Fibroblast of lung (primary cell): ENCODE data around the gene MILR1. TPM values are rescaled to one million over a fixed set of nuclear protein-coding genes. Genes with fewer than 3 reads are reported as not detected.
A peak's percentile ranks its signal among the peaks of the same experiment; 100 is the strongest.

Source experiments
- DNase-seq, 2 donors: peaks; one replicate each; pipeline versions ENCODE4 v3.0.0 to v3.0.0-alpha.2; 2010; ENCODE audit warnings: low read depth in 2 of 2
- H2AFZ ChIP-seq: 2 replicates; pipeline ENCODE4 v1.5.1; 2012; ENCODE audit warnings: low read length, control low read depth, inconsistent platforms
- H3K27ac ChIP-seq: 2 replicates; pipeline ENCODE4 v1.5.1; 2011; ENCODE audit warnings: low read length, control low read depth; ENCODE audit not compliant: insufficient read depth
- H3K27me3 ChIP-seq: 2 replicates; pipeline ENCODE4 v1.5.1; 2011; ENCODE audit warnings: mild to moderate bottlenecking, low read length; ENCODE audit not compliant: control insufficient read depth, insufficient read depth
- H3K36me3 ChIP-seq: 2 replicates; pipeline ENCODE4 v1.5.1; 2011; ENCODE audit warnings: low read length; ENCODE audit not compliant: control insufficient read depth, insufficient read depth
- H3K4me1 ChIP-seq: 2 replicates; pipeline ENCODE4 v1.5.1; 2011; ENCODE audit warnings: low read length; ENCODE audit not compliant: control insufficient read depth, insufficient read depth; ENCODE audit errors: extremely low read depth
- H3K4me2 ChIP-seq: 2 replicates; pipeline ENCODE4 v1.5.1; 2011; ENCODE audit warnings: low read length, control low read depth; ENCODE audit not compliant: insufficient read depth; ENCODE audit errors: extremely low read depth
- H3K4me3 ChIP-seq, 4 experiments: fragments of 200-600 bp in 1 of 4; sonication (generic) in 1 of 4; replicated peaks in 1 of 4; 2 replicates each; pipeline ENCODE4 v1.5.1; 2011 to 2016; ENCODE audit warnings: low read length in 4 of 4, low read depth in 3 of 4, mild to moderate bottlenecking in 3 of 4, control low read depth in 2 of 4, inconsistent platforms in 1 of 4, mixed read lengths in 1 of 4; ENCODE audit not compliant: insufficient read depth in 1 of 4; ENCODE audit errors: control extremely low read depth in 1 of 4
- H3K79me2 ChIP-seq: 2 replicates; pipeline ENCODE4 v1.5.1; 2012; ENCODE audit warnings: mild to moderate bottlenecking, low read length, inconsistent platforms; ENCODE audit not compliant: control insufficient read depth, insufficient read depth
- H3K9ac ChIP-seq: 2 replicates; pipeline ENCODE4 v1.5.1; 2011; ENCODE audit warnings: mild to moderate bottlenecking, low read length, control low read depth; ENCODE audit not compliant: insufficient read depth
- H3K9me3 ChIP-seq: 2 replicates; pipeline ENCODE4 v1.5.1; 2012; ENCODE audit warnings: low read depth, low read length; ENCODE audit not compliant: control insufficient read depth, insufficient read depth
- H4K20me1 ChIP-seq: 2 replicates; pipeline ENCODE4 v1.5.1; 2011; ENCODE audit warnings: low read length; ENCODE audit not compliant: control insufficient read depth, insufficient read depth; ENCODE audit errors: extremely low read depth
- CTCF ChIP-seq, 2 donors: IDR thresholded peaks in 1 of 2; conservative IDR thresholded peaks in 1 of 2; 1 replicate in 1 of 2; 2 replicates in 1 of 2; pipeline ENCODE4 v1.5.1; 2011 to 2012; ENCODE audit warnings: low read length in 2 of 2, control low read depth in 1 of 2, inconsistent platforms in 1 of 2, low read depth in 1 of 2, mild to moderate bottlenecking in 1 of 2
- EZH2 ChIP-seq: IDR thresholded peaks from 2 replicates; pipeline ENCODE4 v1.5.1; 2012; ENCODE audit warnings: low read length, control low read depth, mild to moderate bottlenecking; ENCODE audit errors: missing control alignments
- polyA minus RNA-seq: library from RNA; depleted of rRNA, polyadenylated mRNA; stranded (reverse); fragments of >200 nt; gene quantifications from 2 replicates; pipeline ENCODE4 v1.2.3, GENCODE V29; 2011; ENCODE audit warnings: low replicate concordance
- polyA plus RNA-seq, 2 donors: library from polyadenylated mRNA; depleted of rRNA in 1 of 2; stranded (reverse) in 1 of 2; unstranded in 1 of 2; fragments of >200 nt; gene quantifications; 2 replicates each; pipeline ENCODE4 v1.2.1, GENCODE V29; 2011 to 2012; ENCODE audit warnings: missing spikeins in 1 of 2
- total RNA-seq: library from RNA; depleted of rRNA; stranded (reverse); fragments of >200 nt; gene quantifications from 2 replicates; pipeline ENCODE4 v1.2.1, GENCODE V29; 2014

Gene MILR1
- total RNA-seq (4.4 and 9.1 TPM in 2 replicates), polyA plus RNA-seq (11.6 and 33.3 TPM in 2 replicates), polyA minus RNA-seq (8.2 TPM in 1 of 2 replicates, not detected in the other)
- 5.4 and 20.7 TPM in 2 replicates for polyA plus RNA-seq (2012)

DNA sequence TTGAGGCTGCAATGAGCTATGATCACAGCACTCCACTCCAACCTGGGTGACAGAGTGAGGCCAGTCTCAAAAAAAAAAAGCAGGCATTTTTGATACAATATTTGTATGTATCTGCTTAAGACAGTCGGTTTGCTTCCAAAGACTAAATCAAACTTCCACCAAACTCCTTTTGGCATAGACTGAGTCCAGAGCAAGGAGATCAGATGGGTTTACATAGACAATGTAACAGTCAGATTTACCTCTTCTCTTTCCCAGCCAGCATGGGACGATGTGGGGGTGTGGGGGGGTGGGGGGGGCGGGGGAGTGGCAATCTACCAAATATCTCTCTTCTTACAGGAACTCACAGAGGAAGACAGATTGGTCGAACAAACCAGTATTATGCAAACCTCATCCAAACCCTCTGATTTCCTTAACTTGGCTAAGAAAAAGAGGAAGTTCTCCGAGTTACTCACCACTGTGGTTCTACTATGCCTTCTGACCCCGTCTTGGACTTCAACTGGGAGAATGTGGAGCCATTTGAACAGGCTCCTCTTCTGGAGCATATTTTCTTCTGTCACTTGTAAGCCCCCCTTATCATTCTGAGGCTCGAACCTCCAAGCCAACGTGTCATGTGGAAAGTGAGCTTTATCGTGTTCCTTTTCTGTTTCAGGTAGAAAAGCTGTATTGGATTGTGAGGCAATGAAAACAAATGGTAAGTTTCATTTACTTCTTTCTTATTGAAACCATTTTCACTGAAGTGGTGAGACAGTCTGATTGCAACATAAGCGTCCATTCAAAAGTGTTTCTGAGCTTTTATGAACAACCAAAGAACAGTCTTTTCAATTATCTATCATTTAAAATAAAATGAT, at the start of gene MILR1:
TSS of gene MILR1 (plus strand) at position 451 of the 848 bp plus-strand sequence. CDS start at position 505, 54 bp downstream.
- peak; percentile 92 to 95 for DNase-seq
- Histone ChIP-seq H3K4me2 (peak within 1 kb of the TSS; percentile 97), H3K9ac (peak within 1 kb of the TSS; percentile 37), H4K20me1 (no peaks in the 10 kb centered on the region), H3K4me3 (peak within 1 kb of the TSS; percentile 1 to 61 (median 16)), H3K9me3 (no peaks in the 10 kb centered on the region), H3K79me2 (no peaks in the 10 kb centered on the region), H2AFZ (peak within 1 kb of the TSS; percentile 94), H3K27me3 (no peaks in the 10 kb centered on the region), H3K27ac (peak within 1 kb of the TSS; percentile 89), H3K4me1 (peaks cover 10% of the 10 kb centered on the region), H3K36me3 (peaks cover 1% of the 10 kb centered on the region)
- TF ChIP-seq CTCF (conservative IDR thresholded peaks at IDR 0.05 in 1 of 2, IDR thresholded peaks at IDR 0.05 in 1 of 2; ENCODE audit: low read depth in 1 of 2, low read length in 2 of 2), result no peak

- DNase-seq, result no peak
- H3K79me2 ChIP-seq, result no peaks in the 10 kb centered on the region
- no peaks in the 10 kb centered on the region for H3K27me3 ChIP-seq
- H3K9me3 ChIP-seq, result no peaks in the 10 kb centered on the region
- no peaks in the 10 kb centered on the region for H3K4me1 ChIP-seq
- no peak overlapping the region for H3K27ac ChIP-seq
- TF ChIP-seq CTCF (conservative IDR thresholded peaks at IDR 0.05 in 1 of 2, IDR thresholded peaks at IDR 0.05 in 1 of 2; ENCODE audit: low read depth in 1 of 2, low read length in 2 of 2), result no peak
- no peak for TF ChIP-seq EZH2
- no peak overlapping the region for H3K4me2 ChIP-seq
- H3K9ac ChIP-seq, result no peak overlapping the region
- no peak overlapping the region for H3K4me3 ChIP-seq
- H4K20me1 ChIP-seq, result no peaks in the 10 kb centered on the region
- no peak overlapping the region for H2AFZ ChIP-seq
- H3K36me3 ChIP-seq, result no peaks in the 10 kb centered on the region
These were observed 49.2 kb upstream of the MILR1 start for GRCh38 chr17:64399767-64400156.

DNA sequence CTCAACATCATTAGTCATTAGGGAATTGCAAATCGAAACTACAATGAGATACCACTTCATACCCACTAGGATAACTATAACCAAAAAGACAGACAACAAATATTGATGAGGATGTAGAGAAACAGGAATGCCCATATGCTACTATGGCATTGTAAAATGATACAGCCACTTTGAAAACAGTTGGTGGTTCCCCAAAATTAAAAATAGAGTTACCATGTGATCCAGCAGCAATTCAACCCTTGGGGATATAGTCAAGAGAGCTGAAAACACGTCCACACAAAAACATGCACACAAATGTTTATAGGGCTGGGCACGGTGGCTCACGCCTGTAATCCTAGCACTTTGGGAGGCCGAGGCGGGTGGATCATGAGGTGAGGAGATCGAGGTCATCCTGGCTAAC, 48.3 kb upstream of the MILR1 start:
- H3K36me3 ChIP-seq, result no peaks in the 10 kb centered on the region
- H2AFZ ChIP-seq, result no peak overlapping the region
- H3K4me3 ChIP-seq, result no peak overlapping the region
- H3K9ac ChIP-seq, result no peak overlapping the region
- DNase-seq, result no peak
- H3K27me3 ChIP-seq, result no peaks in the 10 kb centered on the region
- H3K4me2 ChIP-seq, result no peak overlapping the region
- TF ChIP-seq EZH2, result no peak
- TF ChIP-seq CTCF (conservative IDR thresholded peaks at IDR 0.05 in 1 of 2, IDR thresholded peaks at IDR 0.05 in 1 of 2; ENCODE audit: low read depth in 1 of 2, low read length in 2 of 2), result no peak
- H3K27ac ChIP-seq, result no peak overlapping the region
- no peaks in the 10 kb centered on the region for H3K4me1 ChIP-seq
- no peaks in the 10 kb centered on the region for H4K20me1 ChIP-seq
- no peaks in the 10 kb centered on the region for H3K79me2 ChIP-seq
- H3K9me3 ChIP-seq, result no peaks in the 10 kb centered on the region
